HG02852 (cell line): ENCODE measurements around the gene WWOX.

ENCODE experiments used
- ATAC-seq: cut with Tn5 transposase; IDR thresholded peaks from one replicate; pipeline ENCODE4 v1.9.1; 2021; ENCODE audit warnings: mild to moderate bottlenecking, moderate library complexity; ENCODE audit not compliant: unreplicated experiment

The WWOX gene

GRCh38 chr16:78630102-78630501, 530.6 kb downstream of the WWOX start:
- no peak for ATAC-seq

- no peak for ATAC-seq
Measured at GRCh38 chr16:78633551-78633950, 534.1 kb downstream of the WWOX start.

DNA sequence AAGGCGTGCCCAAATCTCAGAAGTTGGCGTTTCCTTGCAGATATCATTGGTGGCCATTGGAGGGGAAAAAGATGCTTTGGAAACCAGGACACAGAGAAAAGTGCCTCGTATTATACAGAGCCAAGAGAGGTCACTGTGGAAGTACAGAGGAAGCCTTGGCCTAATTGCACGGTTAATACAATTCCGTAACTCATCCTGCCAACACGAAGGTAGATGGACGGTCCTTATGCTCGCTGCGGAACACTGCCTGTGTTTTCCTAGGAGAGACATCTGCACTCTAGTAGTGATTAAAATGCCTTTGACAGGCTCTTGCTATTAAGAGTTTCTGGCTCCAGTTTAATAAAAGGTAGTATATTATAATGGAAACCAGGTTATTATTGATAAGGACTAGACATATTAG, 536.4 kb downstream of the WWOX start:
- ATAC-seq = no peak

DNA sequence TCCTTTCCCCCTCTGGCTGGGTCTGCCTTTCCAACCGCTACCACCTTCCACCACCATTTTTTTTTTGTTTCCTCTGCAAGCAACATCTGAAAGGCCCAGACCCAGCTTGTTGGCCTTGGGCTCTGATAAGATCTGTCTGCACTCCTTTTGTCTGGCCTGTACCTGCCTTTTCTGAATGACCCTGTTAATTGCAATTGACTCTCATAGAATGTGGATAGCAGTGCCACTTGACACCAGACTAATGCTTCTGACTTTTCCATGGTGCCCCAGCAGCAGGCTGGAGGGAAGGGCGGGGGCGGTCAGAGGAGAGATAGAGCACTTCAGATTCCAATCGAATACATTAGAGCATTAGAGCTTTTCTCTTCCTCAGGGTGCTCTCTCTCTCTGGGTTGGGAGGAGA, 538.9 kb downstream of the WWOX start:
- ATAC-seq = no peak

DNA sequence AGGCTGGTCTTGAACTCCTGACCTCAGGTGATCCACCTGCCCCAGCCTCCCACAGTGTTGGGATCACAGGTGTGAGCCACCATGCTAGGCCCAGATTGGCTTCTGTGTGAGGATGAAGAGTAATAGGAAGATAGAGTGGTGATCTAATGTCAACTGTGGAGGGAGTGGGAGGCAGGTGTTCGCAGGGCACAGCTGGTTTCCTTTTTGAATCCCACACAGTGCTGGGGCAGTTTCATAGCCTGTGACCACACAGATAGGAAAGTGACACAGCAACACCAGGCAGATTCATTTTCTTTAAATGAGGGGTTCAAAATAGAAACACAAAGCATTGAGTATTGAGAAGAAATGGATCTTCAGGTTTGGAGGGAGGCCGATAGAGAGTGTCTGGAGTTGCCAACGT, 540.3 kb downstream of the WWOX start:
- no peak for ATAC-seq

DNA sequence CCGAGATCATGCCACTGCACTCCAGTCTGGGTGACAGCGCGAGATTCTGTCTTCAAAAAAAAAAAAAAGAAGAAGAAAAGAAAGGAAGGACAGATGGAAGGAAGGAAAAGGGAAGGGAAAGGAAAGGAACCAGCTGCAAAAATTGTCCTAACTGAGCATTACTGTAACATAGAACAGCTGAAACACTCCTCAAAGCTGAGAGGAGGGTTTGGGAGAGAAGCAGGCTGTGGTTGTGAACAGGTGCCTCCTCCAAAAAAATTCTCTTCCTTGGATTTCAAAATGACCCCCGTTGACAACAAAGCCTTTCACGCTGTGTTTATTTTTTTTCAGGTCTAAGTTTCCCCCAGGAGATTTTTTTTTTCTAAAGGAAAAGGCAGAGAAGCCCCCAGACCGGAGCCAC, 541.4 kb downstream of the WWOX start:
- no peak for ATAC-seq

DNA sequence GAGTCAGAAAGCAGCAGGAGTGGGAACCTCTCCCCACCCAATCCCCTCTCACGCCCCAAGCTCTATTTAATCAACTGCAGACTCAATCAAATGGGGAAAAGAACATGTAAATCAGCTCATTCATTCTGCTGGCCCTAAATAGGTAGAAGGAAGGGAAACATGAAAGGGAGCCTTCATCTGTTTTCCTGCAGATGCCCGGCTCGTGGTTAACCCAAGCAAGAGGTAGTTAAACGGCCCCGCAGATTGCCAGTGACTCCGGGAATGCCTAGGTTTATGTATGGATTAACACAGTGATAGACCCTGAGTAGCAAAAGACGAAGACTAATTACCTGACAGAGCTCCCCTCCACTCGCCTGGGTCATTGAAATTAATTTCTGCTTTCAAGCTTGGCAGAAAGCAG, 542.0 kb downstream of the WWOX start:
- ATAC-seq = no peak

DNA sequence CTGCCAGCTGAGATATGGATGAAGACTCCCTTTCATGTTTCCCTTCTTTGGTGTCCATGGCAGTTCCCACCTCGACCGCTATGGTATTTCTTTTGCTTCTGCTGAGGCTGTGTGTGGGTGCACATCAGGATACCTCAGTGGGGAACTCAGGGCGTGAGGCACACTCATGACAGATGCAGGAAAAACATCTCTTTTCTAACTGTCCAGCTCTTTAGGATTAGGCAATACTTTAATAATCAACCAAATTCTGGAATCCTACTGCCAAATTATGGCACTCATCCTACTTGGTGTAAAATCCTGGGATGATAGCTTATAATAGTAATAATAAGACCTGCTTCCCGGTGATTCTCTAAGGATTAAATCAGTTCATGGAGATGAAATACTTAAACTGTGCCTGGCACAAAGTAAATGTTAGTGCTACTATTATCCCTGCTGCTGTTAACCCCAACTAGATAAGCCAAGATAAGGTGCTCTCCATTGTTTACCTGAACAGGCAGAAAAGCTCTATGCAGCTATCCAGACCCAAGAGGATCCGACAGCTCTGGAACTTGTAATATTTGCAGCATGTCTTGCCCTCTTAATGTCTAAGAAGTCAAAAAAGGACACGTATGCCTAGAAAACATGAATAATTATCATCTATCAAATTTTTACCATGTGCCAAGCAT, 543.3 kb downstream of the WWOX start:
- no peak for ATAC-seq

- no peak for ATAC-seq
Measured at GRCh38 chr16:78645657-78646056, 546.2 kb downstream of the WWOX start.

DNA sequence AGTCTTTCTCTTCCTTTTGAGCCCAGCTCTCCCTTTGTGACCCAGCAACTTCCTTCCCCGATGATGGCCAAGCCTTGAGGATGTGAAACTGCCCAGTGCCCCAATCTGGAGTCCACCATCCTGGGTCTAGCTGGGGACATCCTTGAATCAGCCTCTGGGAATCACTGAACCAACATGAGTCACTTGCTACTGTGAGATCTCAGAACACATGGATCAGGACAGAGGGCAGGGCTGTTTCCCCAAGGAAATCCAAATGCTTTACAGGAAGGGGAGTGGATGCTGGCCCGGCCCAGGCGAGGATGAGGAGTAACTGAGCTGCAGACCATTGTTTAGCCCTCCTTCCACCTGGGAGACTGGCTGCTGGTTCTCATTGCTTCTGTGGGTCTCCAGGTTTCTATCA, 547.6 kb downstream of the WWOX start:
- ATAC-seq = no peak

DNA sequence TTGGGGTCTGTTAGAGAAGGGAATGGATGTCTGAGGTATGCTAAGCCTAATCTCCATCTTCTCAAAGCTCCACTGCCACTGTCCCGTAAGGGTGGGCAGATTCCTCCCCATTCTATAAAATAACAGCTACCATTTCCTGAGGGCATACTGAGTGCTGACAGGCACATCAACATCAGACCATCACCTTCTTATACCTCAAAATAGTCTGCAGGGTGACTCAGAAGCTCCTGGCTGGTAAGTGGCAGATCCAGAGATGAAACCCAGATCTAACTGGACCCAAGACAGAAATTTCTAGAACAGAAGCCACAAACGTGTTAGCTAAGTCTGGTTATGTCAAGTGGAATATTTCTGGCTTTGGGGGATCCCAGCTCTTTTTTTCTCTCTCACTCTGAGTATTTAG, 548.0 kb downstream of the WWOX start:
- ATAC-seq = no peak

DNA sequence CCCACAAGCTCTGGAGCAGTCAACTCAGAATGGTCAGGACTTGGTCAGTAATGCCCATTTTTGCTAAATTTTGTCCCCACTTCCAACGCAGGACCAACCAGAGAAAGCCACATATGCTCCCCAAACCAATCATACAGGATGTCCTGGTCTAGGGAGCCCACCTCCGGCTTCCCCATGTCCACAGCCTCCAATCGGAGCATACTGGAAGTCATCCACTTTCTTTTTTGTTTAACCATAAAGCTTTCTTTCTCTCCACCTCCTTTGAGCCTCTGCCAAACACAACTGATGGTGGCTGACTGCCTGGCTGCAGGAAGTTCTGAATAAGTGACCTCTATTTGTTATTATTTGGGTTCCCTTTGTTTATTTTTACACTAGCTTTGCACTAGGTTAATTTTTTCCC, 549.1 kb downstream of the WWOX start:
- no peak for ATAC-seq

GRCh38 chr16:78650339-78651074, 551.1 kb downstream of the WWOX start:
- no peak for ATAC-seq

DNA sequence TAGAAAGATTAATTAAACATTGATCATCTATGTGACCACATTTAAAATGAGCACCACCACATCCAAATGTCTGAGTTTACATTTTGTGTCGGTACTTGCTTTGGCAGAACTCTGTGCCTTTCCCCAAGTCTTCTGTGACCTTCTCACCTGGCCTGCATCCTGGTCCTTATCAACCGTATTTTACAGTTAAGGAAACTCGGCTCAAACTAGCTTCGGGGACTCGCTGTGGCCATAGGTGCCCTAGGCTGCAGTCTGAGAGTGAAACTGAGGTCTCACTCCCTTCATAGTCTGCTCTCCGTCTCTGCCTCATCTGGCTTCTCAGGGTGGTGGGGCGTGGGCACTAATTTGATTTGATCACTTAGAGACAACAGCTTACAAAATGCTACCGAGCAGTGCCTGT, 555.5 kb downstream of the WWOX start:
- no peak for ATAC-seq

DNA sequence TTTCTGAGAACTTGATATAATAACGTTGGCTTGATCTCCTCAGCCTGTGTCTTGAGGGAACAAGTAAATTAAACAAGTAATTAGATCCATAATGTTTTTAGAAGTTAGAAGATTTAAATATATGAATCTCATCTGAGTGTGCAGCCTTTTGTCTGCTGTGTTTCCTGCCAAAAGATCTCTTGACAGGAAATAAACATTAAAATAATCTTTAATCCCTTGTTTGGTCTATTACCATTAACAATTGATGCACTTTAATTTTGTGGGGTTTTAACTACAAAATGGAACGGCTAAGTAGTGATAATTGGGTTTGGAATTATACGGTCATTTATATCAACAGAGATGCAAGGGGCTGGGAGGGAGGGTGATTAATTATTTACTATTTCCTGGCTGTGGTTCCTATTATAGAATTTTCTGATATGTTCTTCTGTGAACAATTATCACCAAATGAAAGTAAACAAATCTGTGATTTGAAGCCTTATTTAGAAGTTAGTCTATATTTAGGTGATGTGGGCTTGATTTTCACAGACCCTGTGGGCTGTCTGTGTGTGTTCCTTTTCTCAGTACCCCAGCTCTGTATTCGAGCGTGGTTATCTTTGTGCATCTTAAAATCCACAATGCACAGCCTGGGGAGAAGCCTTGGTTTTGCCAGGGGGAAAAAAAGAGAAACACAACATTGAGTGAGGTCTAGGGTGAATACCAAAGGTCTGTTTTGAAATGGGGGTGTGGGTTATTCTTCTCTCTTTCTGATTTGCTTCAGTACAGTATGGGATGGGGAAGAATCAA, 556.1 kb downstream of the WWOX start:
- ATAC-seq = no peak

DNA sequence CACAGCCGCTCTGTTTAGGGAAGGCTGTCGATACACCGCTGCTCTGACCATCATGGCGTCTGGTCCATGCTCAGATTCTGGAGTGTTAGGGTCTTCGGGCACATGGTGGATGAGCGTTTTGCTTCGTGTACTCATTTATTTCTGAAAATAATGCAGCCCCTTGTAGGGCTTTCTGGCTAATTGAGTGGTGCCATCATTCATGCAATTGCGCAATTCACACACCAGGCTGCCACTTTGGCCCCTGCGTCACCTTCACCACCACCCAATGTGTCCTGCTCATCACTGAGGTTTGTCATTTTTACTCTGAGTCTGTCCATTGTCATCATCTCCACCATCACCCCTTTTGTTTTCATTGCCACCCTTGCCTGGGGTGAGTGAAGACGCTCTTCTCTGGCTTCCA, 557.4 kb downstream of the WWOX start:
- ATAC-seq = no peak

- ATAC-seq = no peak
Measured at GRCh38 chr16:78659216-78659615, 559.8 kb downstream of the WWOX start.

DNA sequence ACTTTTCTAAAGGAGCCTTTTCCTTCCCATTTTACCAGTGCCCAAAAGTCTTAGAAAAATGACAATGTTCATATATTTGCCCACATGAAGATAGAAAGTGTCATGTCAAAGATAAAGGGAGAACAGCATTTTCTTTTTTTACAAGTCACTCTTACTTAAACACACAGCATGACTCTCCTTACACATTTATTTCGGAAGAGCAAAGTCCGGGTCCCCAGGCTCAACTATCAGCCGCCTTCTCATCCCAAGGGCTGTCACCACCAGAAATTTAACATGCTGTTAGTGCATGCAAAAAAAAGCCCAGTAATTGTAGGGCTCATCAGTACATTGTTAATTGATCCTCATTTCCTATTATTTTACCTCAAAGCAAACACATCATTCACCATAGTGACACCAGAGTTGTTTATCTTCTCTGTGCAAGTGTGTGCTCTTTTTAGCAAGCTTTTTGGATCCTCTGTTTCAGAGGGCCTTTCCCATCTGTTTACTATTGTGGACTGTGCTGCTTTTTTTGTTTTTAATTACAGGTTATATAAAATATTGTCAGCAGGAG, 560.3 kb downstream of the WWOX start:
- no peak for ATAC-seq

DNA sequence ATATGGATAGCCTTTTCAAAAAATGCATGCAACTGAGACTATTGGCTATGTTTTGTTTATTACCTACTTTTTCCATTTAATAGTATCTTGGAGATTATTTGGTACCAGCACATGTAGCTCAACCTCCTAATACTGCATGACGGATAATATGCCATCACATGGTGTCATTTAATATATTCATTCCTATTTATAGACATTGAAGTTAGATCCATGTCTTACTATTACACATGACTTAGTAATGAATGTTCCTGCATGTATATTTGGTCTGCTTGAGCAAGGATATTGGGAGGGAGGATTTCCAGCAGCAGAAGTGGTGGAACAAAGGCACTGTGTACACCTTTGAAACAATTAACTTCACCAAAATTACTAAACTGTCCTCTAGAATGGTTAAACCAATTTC, 561.3 kb downstream of the WWOX start:
- ATAC-seq = no peak

- no peak for ATAC-seq
Measured at GRCh38 chr16:78663690-78664089, 564.2 kb downstream of the WWOX start.

DNA sequence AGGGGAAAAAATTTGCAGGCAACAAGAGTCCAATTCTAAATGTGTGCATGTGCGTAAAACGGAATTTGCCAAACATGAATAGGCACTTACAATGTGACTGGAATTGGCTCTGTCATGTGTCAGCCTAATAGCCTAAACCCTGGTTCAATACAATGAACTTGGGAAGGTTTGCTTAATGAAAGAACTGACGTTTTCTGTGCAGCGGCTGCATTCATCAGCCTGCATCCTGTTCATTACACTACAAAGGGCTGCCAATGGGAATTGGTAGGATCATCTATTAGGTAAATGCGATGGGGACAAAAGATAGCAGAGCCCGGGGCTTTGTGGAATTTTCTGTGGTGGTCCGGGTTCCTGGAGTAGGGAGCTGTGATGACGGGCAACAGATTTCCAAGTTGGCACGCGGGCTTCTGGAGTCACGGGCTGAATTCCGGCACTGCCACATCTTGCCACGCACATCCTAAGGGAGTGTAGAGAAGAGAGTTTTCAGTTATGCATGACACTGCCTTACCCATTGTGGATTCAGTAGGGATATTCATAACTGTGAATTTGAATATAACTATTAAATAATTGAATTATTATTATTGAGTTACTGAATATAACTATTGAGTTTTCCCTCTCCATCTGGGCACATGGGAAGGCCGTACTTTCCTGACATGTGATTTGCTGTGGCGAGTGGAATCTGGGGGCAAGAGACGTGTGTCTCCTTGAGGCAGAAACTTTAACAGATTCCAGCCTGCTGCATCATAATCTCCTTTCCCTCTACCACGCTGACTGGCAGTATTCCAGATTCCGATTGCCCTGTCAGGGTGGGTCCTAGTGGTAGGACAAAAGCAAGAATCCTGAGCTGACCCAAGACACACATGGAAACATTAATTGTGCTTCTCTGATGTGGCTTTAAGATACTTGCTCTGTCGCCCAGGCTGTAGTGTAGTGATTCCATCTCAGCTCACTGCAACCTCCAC, 565.6 kb downstream of the WWOX start:
- ATAC-seq = no peak
